Neural cell (in vitro differentiated cells): ENCODE data around the gene DNAJC3. TPM values are rescaled to one million over a fixed set of nuclear protein-coding genes. Genes with fewer than 3 reads are reported as not detected.
"Not testable (repeated sequence)": the region's sequence is repeated elsewhere in the genome, so short reads cannot be mapped to it uniquely, and the experiment has no call there.

Experiments
- H2AFZ ChIP-seq: fragments of 200-600, 300-800 bp; sonication (generic), shearing (Covaris generic); 2 replicates; pipeline ENCODE4 v1.6.0; 2014; ENCODE audit warnings: low read depth, mild to moderate bottlenecking, antibody characterized with exemption, low read length, moderate library complexity
- H3F3A ChIP-seq: fragments of 200-600 bp; shearing (Covaris generic); 2 replicates; pipeline ENCODE4 v1.6.1; 2016; ENCODE audit warnings: mild to moderate bottlenecking, moderate library complexity, mixed read lengths, antibody characterized with exemption, low read length; ENCODE audit not compliant: insufficient read depth, poor library complexity, severe bottlenecking
- H3K27ac ChIP-seq: fragments of 200-600, 300-800 bp; sonication (generic), shearing (Covaris generic); 2 replicates; pipeline ENCODE4 v1.5.1; 2014; ENCODE audit warnings: mild to moderate bottlenecking, low read length, moderate library complexity
- H3K27me3 ChIP-seq: fragments of 300-800, 200-600 bp; sonication (generic), shearing (Covaris generic); 2 replicates; pipeline ENCODE4 v1.6.0; 2014; ENCODE audit warnings: mild to moderate bottlenecking, low read depth, low read length, moderate library complexity; ENCODE audit not compliant: insufficient read depth
- H3K36me3 ChIP-seq: fragments of 300-800, 200-600 bp; sonication (generic), shearing (Covaris generic); 2 replicates; pipeline ENCODE4 v1.5.1; 2014; ENCODE audit warnings: mild to moderate bottlenecking, antibody characterized with exemption, low read length, moderate library complexity; ENCODE audit not compliant: insufficient read depth
- H3K4me2 ChIP-seq: fragments of 300-800, 200-600 bp; sonication (generic), shearing (Covaris generic); 2 replicates; pipeline ENCODE4 v1.6.0; 2014; ENCODE audit warnings: mild to moderate bottlenecking, low read length
- H3K4me3 ChIP-seq: fragments of 300-800, 200-600 bp; sonication (generic), shearing (Covaris generic); 2 replicates; pipeline ENCODE4 v1.5.1; 2014; ENCODE audit warnings: mild to moderate bottlenecking, low read length, moderate library complexity
- H3K79me2 ChIP-seq: fragments of 200-600 bp; shearing (Covaris generic); replicated peaks from 2 replicates; pipeline ENCODE4 v1.6.0; 2014; ENCODE audit warnings: mild to moderate bottlenecking, low read length, moderate library complexity; ENCODE audit not compliant: insufficient read depth
- H3K9ac ChIP-seq: fragments of 300-800, 200-600 bp; sonication (generic), shearing (Covaris generic); 2 replicates; pipeline ENCODE4 v1.6.1; 2016; ENCODE audit warnings: mild to moderate bottlenecking, low read length, mixed read lengths
- H3K9me2 ChIP-seq: fragments of 200-600 bp; shearing (Covaris generic); 2 replicates; pipeline ENCODE4 v1.6.1; 2016; ENCODE audit warnings: mild to moderate bottlenecking, low read length, mixed read lengths; ENCODE audit not compliant: insufficient read depth
- H3K9me3 ChIP-seq: fragments of 200-600, 300-800 bp; sonication (generic), shearing (Covaris generic); 2 replicates; pipeline ENCODE4 v1.6.1; 2016; ENCODE audit warnings: mild to moderate bottlenecking, mixed run types, low read length, moderate library complexity, mixed read lengths
- H4K20me1 ChIP-seq: fragments of 200-600 bp; shearing (Covaris generic); 2 replicates; pipeline ENCODE4 v1.6.1; 2016; ENCODE audit warnings: mild to moderate bottlenecking, mixed run types; ENCODE audit not compliant: insufficient read depth
- EP300 ChIP-seq: fragments of 450-650 bp; conservative IDR thresholded peaks from 2 replicates; pipeline ENCODE4 v1.6.1; 2014; ENCODE audit warnings: antibody characterized with exemption, mild to moderate bottlenecking, moderate library complexity; ENCODE audit not compliant: poor library complexity, severe bottlenecking
- EZH2 ChIP-seq: fragments of 200-600, 300-800 bp; shearing (Covaris generic), sonication (generic); IDR thresholded peaks from 2 replicates; pipeline ENCODE4 v1.6.1; 2014; ENCODE audit warnings: antibody characterized with exemption, low read length, borderline replicate concordance, mild to moderate bottlenecking; ENCODE audit not compliant: insufficient read depth, poor library complexity, severe bottlenecking
- MXI1 ChIP-seq: fragments of 450-650 bp; conservative IDR thresholded peaks from 2 replicates; pipeline ENCODE4 v1.6.1; 2014; ENCODE audit warnings: antibody characterized with exemption, mild to moderate bottlenecking; ENCODE audit not compliant: poor library complexity, severe bottlenecking
- POLR2AphosphoS5 ChIP-seq: IDR thresholded peaks from 2 replicates; pipeline ENCODE4 v1.6.1; 2012
- RAD21 ChIP-seq: fragments of 450-650 bp; conservative IDR thresholded peaks from 2 replicates; pipeline ENCODE4 v1.6.1; 2014; ENCODE audit warnings: antibody characterized with exemption, mild to moderate bottlenecking, moderate library complexity
- REST ChIP-seq: IDR thresholded peaks from 2 replicates; pipeline ENCODE4 v1.6.1; 2012; ENCODE audit warnings: borderline replicate concordance
- SMC3 ChIP-seq: fragments of 450-650 bp; conservative IDR thresholded peaks from 2 replicates; pipeline ENCODE4 v1.6.1; 2014; ENCODE audit warnings: antibody characterized with exemption, mild to moderate bottlenecking, moderate library complexity; ENCODE audit not compliant: poor library complexity
- TAF1 ChIP-seq: IDR thresholded peaks from 2 replicates; pipeline ENCODE4 v1.6.1; 2012; ENCODE audit warnings: low read depth
- polyA plus RNA-seq: library from polyadenylated mRNA; depleted of rRNA; stranded (reverse); fragments of >200 nt; gene quantifications from 2 replicates; pipeline ENCODE4 v1.2.3, GENCODE V29; 2014
- TF ChIP-seq, protein P1 (sequence below): fragments of 450-650 bp; IDR thresholded peaks from 2 replicates; pipeline ENCODE4 v1.5.1; 2014; ENCODE audit warnings: antibody characterized with exemption, mild to moderate bottlenecking, moderate library complexity; ENCODE audit not compliant: poor library complexity, severe bottlenecking

The DNAJC3 gene
- polyA plus RNA-seq, 1 donor from 2014 or later, result 8.2 TPM

GRCh38 chr13:95684418-95684817 lies 7.5 kb downstream of the DNAJC3 start:
- no peaks in the 10 kb centered on the region for H3F3A ChIP-seq
- H3K4me3 ChIP-seq, result no peak overlapping the region
- H3K27ac ChIP-seq, result no peak overlapping the region
- H3K9me2 ChIP-seq, result no peaks in the 10 kb centered on the region
- H3K79me2 ChIP-seq, result no peaks in the 10 kb centered on the region
- no peaks in the 10 kb centered on the region for H3K9me3 ChIP-seq
- H3K9ac ChIP-seq, result no peak overlapping the region
- no peak overlapping the region for H3K4me2 ChIP-seq
- no peaks in the 10 kb centered on the region for H3K27me3 ChIP-seq
- no peaks in the 10 kb centered on the region for H3K36me3 ChIP-seq
- H4K20me1 ChIP-seq, result no peaks in the 10 kb centered on the region
- H2AFZ ChIP-seq, result no peak overlapping the region
- TF ChIP-seq REST (no peak), TAF1 (no peak), POLR2AphosphoS5 (no peak), RAD21 (no peak), MXI1 (no peak), EP300 (no peak)

DNA sequence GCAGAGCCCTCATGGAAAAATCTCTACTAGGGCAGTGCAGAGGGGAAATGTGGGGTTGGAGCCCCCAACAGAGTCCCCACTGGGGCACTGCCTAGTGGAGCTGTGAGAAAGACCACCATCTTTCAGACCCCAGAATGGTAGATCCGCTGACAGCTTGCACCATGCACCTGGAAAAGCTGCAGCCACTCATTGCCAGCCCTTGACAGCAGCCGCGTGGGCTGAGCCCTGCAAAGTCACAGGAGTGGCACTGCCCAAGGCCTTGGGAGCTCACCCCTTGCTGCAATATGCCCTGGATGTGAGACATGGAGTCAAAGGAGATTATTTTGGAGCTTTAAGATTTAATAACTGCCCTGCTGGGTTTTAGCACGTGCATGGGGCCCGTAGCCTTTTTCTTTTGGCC lies 8.0 kb downstream of the DNAJC3 start:
- H3K4me3 ChIP-seq, H3K9me3 ChIP-seq, H3K9me2 ChIP-seq, H3F3A ChIP-seq, H3K4me2 ChIP-seq, H4K20me1 ChIP-seq, H3K9ac ChIP-seq, H3K79me2 ChIP-seq, H3K27me3 ChIP-seq, H3K27ac ChIP-seq, H2AFZ ChIP-seq, H3K36me3 ChIP-seq: not testable (repeated sequence)

DNA sequence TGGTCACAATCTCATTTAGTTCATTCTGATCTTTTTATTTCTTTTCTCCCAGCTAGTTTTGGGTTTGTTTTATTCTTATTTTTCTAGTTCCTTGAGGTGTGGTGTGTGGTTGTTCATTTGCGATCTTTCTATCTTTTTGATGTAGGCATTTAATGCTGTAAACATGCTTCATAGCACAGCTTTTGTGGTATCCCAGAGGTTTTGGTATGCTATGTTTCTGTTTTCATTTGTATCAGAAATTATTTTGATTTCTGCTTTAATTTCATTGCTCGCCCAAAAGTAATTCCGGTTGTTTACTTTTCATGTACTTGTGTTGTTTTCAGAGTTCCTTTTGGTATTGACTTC lies 12.6 kb downstream of the DNAJC3 start:
- no peaks in the 10 kb centered on the region for H3K27me3 ChIP-seq
- no peaks in the 10 kb centered on the region for H3K9me3 ChIP-seq
- H3K9ac ChIP-seq, result no peak overlapping the region
- H3K9me2 ChIP-seq, result no peaks in the 10 kb centered on the region
- TF ChIP-seq MXI1 (no peak), EZH2 (no peak), TAF1 (no peak), SMC3 (no peak), REST (no peak), POLR2AphosphoS5 (no peak), EP300 (no peak), RAD21 (no peak)
- TF ChIP-seq, protein P1, sequence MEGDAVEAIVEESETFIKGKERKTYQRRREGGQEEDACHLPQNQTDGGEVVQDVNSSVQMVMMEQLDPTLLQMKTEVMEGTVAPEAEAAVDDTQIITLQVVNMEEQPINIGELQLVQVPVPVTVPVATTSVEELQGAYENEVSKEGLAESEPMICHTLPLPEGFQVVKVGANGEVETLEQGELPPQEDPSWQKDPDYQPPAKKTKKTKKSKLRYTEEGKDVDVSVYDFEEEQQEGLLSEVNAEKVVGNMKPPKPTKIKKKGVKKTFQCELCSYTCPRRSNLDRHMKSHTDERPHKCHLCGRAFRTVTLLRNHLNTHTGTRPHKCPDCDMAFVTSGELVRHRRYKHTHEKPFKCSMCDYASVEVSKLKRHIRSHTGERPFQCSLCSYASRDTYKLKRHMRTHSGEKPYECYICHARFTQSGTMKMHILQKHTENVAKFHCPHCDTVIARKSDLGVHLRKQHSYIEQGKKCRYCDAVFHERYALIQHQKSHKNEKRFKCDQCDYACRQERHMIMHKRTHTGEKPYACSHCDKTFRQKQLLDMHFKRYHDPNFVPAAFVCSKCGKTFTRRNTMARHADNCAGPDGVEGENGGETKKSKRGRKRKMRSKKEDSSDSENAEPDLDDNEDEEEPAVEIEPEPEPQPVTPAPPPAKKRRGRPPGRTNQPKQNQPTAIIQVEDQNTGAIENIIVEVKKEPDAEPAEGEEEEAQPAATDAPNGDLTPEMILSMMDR, result no peak
- H3K36me3 ChIP-seq, result no peaks in the 10 kb centered on the region
- H2AFZ ChIP-seq, result no peak overlapping the region
- H3K4me3 ChIP-seq, result no peak overlapping the region
- no peaks in the 10 kb centered on the region for H3K79me2 ChIP-seq
- H3K4me2 ChIP-seq, result no peak overlapping the region
- no peaks in the 10 kb centered on the region for H4K20me1 ChIP-seq
- H3F3A ChIP-seq, result no peaks in the 10 kb centered on the region
- H3K27ac ChIP-seq, result no peak overlapping the region

DNA sequence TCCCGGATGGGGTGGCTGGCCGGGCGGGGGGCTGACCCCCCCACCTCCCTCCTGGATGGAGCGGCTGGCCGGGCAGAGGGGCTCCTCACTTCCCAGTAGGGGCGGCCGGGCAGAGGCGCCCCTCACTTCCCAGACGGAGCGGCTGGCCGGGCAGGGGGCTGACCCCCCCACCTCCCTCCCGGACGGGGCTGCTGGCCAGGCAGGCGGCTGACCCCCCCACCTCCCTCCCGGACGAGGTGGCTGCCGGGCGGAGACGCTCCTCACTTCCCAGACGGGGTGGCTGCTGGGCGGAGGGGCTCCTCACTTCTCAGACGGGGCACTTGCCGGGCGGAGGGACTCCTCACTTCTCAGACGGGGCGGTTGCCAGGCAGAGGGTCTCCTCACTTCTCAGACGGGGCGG lies 14.0 kb downstream of the DNAJC3 start:
- not testable (repeated sequence) for H3K9me2 ChIP-seq, H3K4me2 ChIP-seq, H3K27me3 ChIP-seq, H3F3A ChIP-seq, H3K4me3 ChIP-seq, H3K9me3 ChIP-seq, H4K20me1 ChIP-seq, H2AFZ ChIP-seq, H3K79me2 ChIP-seq, H3K9ac ChIP-seq, H3K27ac ChIP-seq, H3K36me3 ChIP-seq
